ENCODE data around the gene RAP1B. TPM values are rescaled to one million over a fixed set of nuclear protein-coding genes. Genes with fewer than 3 reads are reported as not detected.

Gene RAP1B
- total RNA-seq, 6 experiments from 2014 or later, result 179 to 221 (median 213) TPM

GRCh38 chr12:68639396-68639767 is 28.7 kb downstream of the RAP1B start:
- no peak overlapping the region for H3K27ac Mint-ChIP-seq
- TF ChIP-seq, protein P1, sequence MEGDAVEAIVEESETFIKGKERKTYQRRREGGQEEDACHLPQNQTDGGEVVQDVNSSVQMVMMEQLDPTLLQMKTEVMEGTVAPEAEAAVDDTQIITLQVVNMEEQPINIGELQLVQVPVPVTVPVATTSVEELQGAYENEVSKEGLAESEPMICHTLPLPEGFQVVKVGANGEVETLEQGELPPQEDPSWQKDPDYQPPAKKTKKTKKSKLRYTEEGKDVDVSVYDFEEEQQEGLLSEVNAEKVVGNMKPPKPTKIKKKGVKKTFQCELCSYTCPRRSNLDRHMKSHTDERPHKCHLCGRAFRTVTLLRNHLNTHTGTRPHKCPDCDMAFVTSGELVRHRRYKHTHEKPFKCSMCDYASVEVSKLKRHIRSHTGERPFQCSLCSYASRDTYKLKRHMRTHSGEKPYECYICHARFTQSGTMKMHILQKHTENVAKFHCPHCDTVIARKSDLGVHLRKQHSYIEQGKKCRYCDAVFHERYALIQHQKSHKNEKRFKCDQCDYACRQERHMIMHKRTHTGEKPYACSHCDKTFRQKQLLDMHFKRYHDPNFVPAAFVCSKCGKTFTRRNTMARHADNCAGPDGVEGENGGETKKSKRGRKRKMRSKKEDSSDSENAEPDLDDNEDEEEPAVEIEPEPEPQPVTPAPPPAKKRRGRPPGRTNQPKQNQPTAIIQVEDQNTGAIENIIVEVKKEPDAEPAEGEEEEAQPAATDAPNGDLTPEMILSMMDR (IDR thresholded peaks at IDR 0.05), result no peak
- no peak overlapping the region for H3K4me3 Mint-ChIP-seq
- no peaks in the 10 kb centered on the region for H3K9me3 Mint-ChIP-seq
- H3K4me1 Mint-ChIP-seq (ENCODE audit: low read depth), result peaks cover 58% of the 10 kb centered on the region
- H3K27me3 Mint-ChIP-seq (ENCODE audit: insufficient read depth), result no peaks in the 10 kb centered on the region
- DNase-seq, result no peak
- peaks cover 14% of the 10 kb centered on the region for H3K36me3 Mint-ChIP-seq (ENCODE audit: low read depth)

DNA sequence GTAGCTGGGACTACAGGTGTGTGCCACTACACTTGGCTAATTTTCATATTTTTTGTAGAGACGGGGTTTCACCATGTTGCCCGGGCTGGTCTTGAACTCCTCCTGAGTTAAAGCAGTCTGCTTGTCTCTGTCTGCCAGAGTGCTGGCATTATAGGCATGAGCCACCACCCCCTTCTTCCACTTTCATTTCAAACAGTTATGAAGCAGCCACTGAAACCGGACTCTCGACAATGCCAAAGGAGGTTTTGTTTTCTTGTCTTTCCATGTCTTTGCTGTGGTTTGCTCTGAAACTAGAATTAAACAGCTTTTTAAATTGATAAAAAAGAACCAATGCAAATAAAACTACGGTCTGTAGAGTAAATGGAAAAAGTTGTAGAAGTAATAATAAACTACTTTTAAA is 30.4 kb downstream of the RAP1B start:
- no peaks in the 10 kb centered on the region for H3K27me3 Mint-ChIP-seq (ENCODE audit: insufficient read depth)
- no peak for DNase-seq
- H3K4me1 Mint-ChIP-seq (ENCODE audit: low read depth), result peaks cover 42% of the 10 kb centered on the region
- H3K9me3 Mint-ChIP-seq, result no peaks in the 10 kb centered on the region
- TF ChIP-seq, protein P1 (IDR thresholded peaks at IDR 0.05), result no peak
- peaks cover 5% of the 10 kb centered on the region; the same call in 1 of the 2 replicates for H3K36me3 Mint-ChIP-seq (ENCODE audit: low read depth)
- no peak overlapping the region for H3K27ac Mint-ChIP-seq
- no peak overlapping the region for H3K4me3 Mint-ChIP-seq

DNA sequence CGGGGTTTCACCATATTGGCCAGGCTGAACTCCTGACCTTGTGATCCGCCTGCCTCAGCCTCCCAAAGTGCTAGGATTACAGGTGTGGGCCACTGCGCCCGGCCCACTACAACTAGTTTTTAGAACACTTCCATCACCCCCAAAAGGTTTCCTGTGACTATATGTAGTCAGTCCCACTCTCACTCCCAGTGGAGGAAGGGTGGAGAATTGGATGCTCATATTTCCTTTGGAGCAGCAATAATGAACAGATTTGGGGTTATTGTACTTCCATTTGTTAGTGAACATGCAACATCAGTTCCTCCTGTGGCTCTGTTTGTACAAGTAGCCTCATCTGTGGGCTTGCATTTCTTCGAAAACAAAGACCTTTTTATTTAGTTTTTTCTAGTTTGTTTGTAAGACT is 35.8 kb downstream of the RAP1B start:
- no peak overlapping the region for H3K4me3 Mint-ChIP-seq
- H3K4me1 Mint-ChIP-seq (ENCODE audit: low read depth), result no peaks in the 10 kb centered on the region; the same call in 1 of the 2 replicates
- H3K27ac Mint-ChIP-seq, result no peak overlapping the region
- no peaks in the 10 kb centered on the region for H3K27me3 Mint-ChIP-seq (ENCODE audit: insufficient read depth)
- H3K36me3 Mint-ChIP-seq (ENCODE audit: low read depth), result peaks cover 5% of the 10 kb centered on the region; the same call in 1 of the 2 replicates
- TF ChIP-seq, protein P1 (IDR thresholded peaks at IDR 0.05), result no peak
- DNase-seq, result no peak
- no peaks in the 10 kb centered on the region for H3K9me3 Mint-ChIP-seq

- Mint-ChIP-seq H3K27ac (no peak overlapping the region), H3K4me1 (ENCODE audit: low read depth) (no peaks in the 10 kb centered on the region), H3K9me3 (no peaks in the 10 kb centered on the region), H3K4me3 (no peak overlapping the region), H3K36me3 (ENCODE audit: low read depth) (peaks cover 3% of the 10 kb centered on the region; the same call in 1 of the 2 replicates), H3K27me3 (ENCODE audit: insufficient read depth) (no peaks in the 10 kb centered on the region)
- DNase-seq, result no peak
- TF ChIP-seq, protein P1 (IDR thresholded peaks at IDR 0.05), result no peak
These were observed 36.8 kb downstream of the RAP1B start for GRCh38 chr12:68647507-68647906.

DNA sequence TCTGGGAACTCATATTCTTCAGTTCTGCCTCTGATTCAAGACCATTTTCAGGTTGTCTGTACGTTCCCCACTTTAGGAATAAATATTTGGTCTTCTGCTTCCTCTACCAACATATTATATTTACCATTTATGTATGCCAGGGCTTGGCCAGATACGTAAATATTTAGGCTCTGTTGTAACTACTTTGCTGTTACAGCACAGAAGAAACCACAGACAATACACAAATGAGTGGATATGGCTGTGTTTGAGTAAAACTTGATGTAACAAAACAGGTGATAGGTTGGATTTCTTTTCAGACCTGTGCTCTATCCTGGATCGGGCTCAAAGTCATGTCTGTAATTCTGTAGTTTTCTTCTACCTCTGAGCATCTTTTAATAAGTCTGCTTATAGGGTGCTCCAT is 37.5 kb downstream of the RAP1B start:
- no peaks in the 10 kb centered on the region for H3K4me1 Mint-ChIP-seq (ENCODE audit: low read depth)
- no peaks in the 10 kb centered on the region for H3K9me3 Mint-ChIP-seq
- no peak overlapping the region for H3K27ac Mint-ChIP-seq
- H3K4me3 Mint-ChIP-seq, result no peak overlapping the region
- no peak for DNase-seq
- TF ChIP-seq, protein P1 (IDR thresholded peaks at IDR 0.05), result no peak
- H3K27me3 Mint-ChIP-seq (ENCODE audit: insufficient read depth), result no peaks in the 10 kb centered on the region
- H3K36me3 Mint-ChIP-seq (ENCODE audit: low read depth), result peaks cover under 1% of the 10 kb centered on the region; the same call in 1 of the 2 replicates

Measured in HFFc6 (cell line).